GM04503 (cell line): Measurements from ENCODE around the gene ESR2.
"Not testable (repeated sequence)": the region's sequence is repeated elsewhere in the genome, so short reads cannot be mapped to it uniquely, and the experiment has no call there.

Experiments
- DNase-seq: peaks from one replicate; pipeline ENCODE4 v3.0.0-alpha.2; 2012; ENCODE audit warnings: low read depth

The ESR2 gene

GRCh38 chr14:64197996-64198395 lies 96.2 kb downstream of the ESR2 start:
- no peak for DNase-seq

GRCh38 chr14:64196814-64197411 lies 97.3 kb downstream of the ESR2 start:
- DNase-seq: no peak

- DNase-seq: no peak
These were observed 98.1 kb downstream of the ESR2 start for GRCh38 chr14:64196056-64196455.

GRCh38 chr14:64195199-64195598 lies 99.0 kb downstream of the ESR2 start:
- no peak for DNase-seq

GRCh38 chr14:64194404-64194803 lies 99.8 kb downstream of the ESR2 start:
- DNase-seq: no peak

GRCh38 chr14:64193821-64194220 lies 100.3 kb downstream of the ESR2 start:
- DNase-seq: no peak

GRCh38 chr14:64191756-64192155 lies 102.4 kb downstream of the ESR2 start:
- peak; percentile 23 for DNase-seq

GRCh38 chr14:64190974-64191502 lies 103.1 kb downstream of the ESR2 start:
- DNase-seq: no peak

GRCh38 chr14:64187331-64187730 lies 106.8 kb downstream of the ESR2 start:
- DNase-seq: no peak

- no peak for DNase-seq
These were observed 107.7 kb downstream of the ESR2 start for GRCh38 chr14:64186231-64187129.

- DNase-seq: no peak
These were observed 109.0 kb downstream of the ESR2 start for GRCh38 chr14:64185184-64185583.

- no peak for DNase-seq
These were observed 110.0 kb downstream of the ESR2 start for GRCh38 chr14:64184103-64184729.

- not testable (repeated sequence) for DNase-seq
These were observed 111.3 kb downstream of the ESR2 start for GRCh38 chr14:64182908-64183307.

- DNase-seq: no peak
These were observed 115.4 kb downstream of the ESR2 start for GRCh38 chr14:64178814-64179213.

GRCh38 chr14:64176330-64176729 lies 117.8 kb downstream of the ESR2 start:
- DNase-seq: no peak

- no peak for DNase-seq
These were observed 119.0 kb downstream of the ESR2 start for GRCh38 chr14:64174922-64175782.

GRCh38 chr14:64170181-64170580 lies 124.0 kb downstream of the ESR2 start:
- DNase-seq: no peak

- no peak for DNase-seq
These were observed 134.6 kb downstream of the ESR2 start for GRCh38 chr14:64159588-64159987.

GRCh38 chr14:64158608-64159007 lies 135.6 kb downstream of the ESR2 start:
- no peak for DNase-seq

GRCh38 chr14:64149921-64150320 lies 144.2 kb downstream of the ESR2 start:
- no peak for DNase-seq

- DNase-seq: no peak
These were observed 146.9 kb downstream of the ESR2 start for GRCh38 chr14:64147126-64147790.
